22Rv1 (cell line): Measurements from ENCODE around the gene ORMDL3.

ENCODE experiments used
- ZFX ChIP-seq: fragments of 450-650 bp; IDR thresholded peaks from 2 replicates; pipeline ENCODE4 v1.6.1; 2017; ENCODE audit warnings: antibody characterized with exemption, borderline replicate concordance
- TF ChIP-seq, protein P1 (sequence below): fragments of 450-650 bp; IDR thresholded peaks from 2 replicates; pipeline ENCODE4 v1.5.1; 2017; ENCODE audit warnings: mild to moderate bottlenecking

DNA sequence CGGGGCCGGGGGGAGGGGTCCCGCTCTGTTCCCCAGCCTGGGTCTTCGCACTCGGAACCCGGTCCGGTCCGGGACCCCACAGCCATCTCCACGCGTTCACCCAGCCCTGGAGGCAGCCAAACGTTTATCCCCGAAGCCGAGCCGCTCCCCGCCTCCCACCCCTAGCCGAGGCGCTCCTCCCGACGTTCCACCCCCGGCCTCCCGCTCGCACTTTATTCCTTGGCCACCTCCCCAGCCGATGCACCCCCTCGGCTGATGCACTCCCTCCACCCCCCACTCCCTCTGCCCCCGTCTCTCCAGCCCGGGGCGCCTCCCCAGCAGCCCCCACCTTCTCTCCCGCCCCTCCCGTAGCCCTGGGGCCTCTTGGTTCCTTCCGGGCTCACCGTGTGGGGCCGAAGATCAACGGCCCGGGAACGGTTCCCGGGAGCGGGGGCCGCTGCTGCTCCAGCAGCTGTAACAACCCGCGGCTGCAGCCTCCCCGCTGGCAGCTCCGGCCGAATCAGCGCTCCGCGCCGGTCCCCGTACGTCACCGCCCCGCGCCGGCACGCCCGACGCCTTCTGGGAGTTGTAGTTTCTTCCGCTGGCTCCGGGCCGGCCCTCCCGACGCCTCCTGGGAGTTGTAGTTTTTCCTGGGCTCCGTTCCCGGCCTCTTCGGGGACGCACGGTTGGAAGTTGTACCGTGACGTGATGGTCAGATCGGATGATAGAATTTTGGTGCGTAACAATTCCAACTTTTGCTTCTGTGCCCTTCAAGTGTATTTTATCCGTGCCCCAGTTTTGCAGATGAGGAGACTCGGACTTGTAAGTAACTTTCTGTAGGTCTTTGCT, at the start of gene ORMDL3, which contains the start of gene LRRC3C:
- TF ChIP-seq, protein P1, sequence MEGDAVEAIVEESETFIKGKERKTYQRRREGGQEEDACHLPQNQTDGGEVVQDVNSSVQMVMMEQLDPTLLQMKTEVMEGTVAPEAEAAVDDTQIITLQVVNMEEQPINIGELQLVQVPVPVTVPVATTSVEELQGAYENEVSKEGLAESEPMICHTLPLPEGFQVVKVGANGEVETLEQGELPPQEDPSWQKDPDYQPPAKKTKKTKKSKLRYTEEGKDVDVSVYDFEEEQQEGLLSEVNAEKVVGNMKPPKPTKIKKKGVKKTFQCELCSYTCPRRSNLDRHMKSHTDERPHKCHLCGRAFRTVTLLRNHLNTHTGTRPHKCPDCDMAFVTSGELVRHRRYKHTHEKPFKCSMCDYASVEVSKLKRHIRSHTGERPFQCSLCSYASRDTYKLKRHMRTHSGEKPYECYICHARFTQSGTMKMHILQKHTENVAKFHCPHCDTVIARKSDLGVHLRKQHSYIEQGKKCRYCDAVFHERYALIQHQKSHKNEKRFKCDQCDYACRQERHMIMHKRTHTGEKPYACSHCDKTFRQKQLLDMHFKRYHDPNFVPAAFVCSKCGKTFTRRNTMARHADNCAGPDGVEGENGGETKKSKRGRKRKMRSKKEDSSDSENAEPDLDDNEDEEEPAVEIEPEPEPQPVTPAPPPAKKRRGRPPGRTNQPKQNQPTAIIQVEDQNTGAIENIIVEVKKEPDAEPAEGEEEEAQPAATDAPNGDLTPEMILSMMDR = no peak
- no peak for TF ChIP-seq ZFX
